KG1 (cell line): ENCODE data around the gene EPAS1.

Source experiments
- DNase-seq: peaks from one replicate; lab custom pipeline; 2025; lab: John Stamatoyannopoulos, UW

EPAS1 gene

DNA sequence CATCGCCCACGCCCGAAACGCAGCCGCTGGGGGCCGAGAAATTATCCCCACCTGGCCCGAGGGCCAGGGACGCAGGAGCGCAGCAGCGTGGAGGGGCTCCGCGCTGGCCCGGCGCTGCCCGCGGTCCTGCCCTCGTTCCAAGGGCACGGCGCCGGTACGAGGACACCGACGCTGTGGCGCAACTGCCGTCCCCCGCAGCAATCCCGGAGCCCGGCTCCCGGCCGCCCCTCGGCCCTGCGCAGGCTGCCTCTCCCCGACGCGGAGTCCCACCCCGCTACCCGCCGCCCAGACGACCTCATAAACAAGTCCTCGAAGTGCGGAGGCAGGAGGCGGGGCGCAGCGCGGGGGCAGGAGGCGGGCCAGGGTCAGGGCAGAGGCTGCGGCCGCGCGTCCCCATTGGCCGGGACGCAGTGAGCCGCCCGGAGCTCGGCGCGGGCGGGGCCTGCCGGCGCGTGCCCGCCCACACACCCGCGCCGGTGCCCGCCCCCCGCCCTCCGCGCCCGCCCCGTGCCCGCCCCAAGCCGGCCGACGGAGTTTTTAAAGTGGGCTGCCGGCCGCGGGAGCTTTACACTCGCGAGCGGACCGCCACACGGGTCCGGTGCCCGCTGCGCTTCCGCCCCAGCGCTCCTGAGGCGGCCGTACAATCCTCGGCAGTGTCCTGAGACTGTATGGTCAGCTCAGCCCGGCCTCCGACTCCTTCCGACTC lies at the start of gene EPAS1:
TSS of gene EPAS1 (plus strand) at position 568 of the 706 bp plus-strand sequence. CDS start 505 bp downstream, outside the sequence.
- no peak for DNase-seq

DNA sequence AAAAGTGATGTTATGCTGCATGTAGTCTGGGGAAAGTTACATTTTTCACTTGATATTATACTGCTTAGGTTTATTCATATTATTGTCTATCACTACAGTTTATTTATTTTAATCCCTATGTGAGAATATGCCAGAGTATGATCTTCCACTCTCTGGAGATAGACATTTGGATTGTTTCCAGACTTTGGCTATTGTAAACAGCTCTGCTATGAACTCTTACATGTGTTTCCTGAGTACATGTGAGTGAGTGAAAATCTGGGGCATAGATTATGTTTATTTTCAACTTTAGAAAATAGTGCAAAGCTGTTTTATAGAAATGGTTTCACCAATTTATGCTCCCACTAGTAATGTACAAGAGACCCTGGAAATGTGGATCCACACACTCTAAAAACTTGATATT lies 49.0 kb upstream of the EPAS1 start:
- DNase-seq, result no peak

DNA sequence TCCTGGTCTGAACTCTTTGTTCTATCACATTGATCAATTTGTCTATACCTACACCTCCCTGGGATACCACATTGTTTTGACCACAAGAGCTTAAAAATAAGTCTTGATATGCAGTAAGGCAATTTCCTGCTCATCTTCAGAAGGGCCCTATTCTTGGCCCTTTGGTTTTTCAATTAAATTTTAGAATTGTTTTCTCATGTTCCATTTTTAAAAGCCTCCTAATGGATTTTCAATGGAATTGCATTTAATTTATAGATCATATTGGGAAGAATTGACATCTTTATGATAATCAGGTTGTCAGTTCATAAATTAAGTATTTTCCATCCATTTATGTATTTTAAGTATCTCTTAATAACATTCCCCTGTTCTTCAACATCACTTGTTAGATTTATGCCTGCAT lies 47.6 kb upstream of the EPAS1 start:
- no peak for DNase-seq

DNA sequence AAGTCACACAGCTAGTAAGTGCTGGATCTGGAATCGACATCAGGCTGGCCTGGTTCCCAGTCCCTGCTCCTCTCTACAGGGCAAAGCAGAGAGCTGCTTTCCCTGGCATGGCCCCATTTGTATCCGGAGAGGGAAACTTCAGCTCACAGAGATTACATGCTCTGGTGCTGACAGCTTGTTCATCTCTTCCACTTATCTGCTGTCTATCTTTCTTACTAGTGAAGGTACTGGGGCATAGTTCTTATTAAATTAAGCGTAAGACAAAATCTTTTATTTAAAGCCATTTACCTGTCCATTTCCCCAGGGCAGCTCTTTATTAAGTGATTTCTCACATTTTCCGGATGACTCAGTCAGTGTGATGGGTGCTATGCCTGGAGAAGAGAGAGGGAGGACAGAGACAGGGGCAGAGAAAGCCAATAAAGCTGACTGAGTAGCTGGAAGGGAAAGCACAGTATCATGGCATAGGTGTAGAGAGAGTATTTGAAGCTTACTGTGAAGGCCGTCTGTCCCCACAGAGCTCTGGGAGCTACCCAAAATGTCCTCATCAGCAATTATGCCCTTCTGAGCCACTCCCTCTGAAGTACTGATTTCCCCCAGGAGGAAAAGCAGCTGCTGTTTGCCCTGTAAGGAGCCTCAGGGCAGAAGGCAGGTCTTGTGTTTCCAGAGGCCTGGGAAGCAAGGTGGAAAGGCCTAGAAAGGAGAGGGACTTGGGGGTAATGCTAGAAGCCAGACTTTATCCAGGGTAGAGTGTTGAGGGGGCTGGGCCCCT lies 44.1 kb upstream of the EPAS1 start:
- no peak for DNase-seq

DNA sequence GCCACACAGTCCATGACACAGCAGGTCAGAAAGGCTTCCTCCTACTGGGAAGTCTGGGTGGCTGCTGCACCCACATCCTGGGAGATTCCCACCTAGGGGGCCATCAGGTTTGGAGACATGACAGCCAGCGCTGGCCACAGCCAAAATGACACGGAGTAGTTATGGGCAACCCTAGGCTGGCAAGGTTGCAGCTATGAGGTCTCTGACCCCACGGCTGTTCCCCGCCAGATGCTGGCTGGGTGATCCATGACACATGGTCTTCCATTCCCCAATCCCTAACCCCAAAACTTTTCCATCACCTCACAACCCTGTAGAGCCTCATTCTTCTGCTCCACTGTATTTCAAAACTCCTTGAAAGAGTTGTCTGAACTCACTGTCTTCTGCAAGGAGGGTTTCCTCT lies 42.7 kb upstream of the EPAS1 start:
- DNase-seq, result no peak

DNA sequence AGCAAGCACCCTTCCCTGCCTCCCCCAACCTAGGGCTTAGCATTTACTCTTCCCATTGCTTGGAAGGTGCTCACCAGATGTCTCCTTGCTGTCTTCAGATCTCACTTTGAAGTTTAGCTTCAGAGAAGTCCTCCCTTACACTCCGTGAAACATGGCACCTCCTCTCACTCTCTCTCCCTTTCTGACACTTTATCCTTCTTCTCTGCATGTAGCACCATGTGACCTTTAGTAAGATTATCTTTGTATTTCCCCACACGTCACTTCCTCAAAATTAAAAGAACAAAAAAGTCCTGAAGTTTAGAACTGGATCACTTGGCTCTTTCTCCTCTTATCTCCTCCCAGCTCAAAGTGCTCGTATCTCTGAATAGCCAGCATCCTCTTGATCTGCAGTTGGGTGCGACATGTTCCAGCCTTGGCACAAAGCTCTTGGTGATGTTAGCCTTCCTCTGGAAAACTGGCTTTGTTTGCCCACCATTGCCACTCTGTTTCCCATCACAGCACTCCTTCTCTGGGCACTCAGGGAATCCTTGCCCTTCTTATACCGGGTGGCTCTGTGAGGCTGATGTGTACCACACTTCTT lies 40.6 kb upstream of the EPAS1 start:
- no peak for DNase-seq

DNA sequence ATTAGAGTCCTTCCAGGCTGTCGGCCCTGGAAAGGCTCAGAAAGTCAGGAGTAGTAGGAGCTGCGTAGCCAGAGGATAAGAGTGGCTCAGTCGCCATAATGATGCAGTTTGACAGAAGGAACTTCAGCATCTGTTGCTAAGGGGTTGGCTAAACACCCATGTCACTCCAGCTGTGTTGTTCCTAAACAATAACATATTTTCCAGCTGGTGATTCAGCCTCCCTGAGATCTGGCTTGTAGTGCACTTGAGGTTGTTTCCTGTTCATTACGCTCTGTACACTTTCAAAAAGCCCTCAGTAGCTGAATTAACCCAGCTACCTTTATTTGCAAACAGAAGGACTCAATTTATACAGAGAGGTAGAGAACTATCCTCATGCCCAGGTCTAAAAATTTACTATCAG lies 39.7 kb upstream of the EPAS1 start:
- DNase-seq, result no peak

DNA sequence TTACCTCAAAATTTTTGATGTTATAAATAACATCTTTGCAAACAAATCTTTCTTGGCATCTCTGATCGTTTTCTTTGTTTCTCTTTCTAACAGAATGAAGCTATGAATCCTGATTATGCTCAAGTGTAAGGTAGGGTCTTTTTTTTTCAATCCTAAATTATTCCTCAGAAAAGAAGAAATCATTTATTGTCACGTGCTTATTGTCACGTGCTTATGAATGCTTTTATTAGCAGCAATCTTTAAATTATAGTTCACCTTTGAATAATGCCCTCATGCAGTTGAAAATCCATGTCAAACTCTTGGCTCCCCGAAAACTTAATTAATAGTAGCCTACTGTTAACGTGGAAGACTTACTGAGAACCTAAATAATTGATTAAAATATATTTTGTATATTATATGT lies 39.2 kb upstream of the EPAS1 start:
- DNase-seq, result no peak

DNA sequence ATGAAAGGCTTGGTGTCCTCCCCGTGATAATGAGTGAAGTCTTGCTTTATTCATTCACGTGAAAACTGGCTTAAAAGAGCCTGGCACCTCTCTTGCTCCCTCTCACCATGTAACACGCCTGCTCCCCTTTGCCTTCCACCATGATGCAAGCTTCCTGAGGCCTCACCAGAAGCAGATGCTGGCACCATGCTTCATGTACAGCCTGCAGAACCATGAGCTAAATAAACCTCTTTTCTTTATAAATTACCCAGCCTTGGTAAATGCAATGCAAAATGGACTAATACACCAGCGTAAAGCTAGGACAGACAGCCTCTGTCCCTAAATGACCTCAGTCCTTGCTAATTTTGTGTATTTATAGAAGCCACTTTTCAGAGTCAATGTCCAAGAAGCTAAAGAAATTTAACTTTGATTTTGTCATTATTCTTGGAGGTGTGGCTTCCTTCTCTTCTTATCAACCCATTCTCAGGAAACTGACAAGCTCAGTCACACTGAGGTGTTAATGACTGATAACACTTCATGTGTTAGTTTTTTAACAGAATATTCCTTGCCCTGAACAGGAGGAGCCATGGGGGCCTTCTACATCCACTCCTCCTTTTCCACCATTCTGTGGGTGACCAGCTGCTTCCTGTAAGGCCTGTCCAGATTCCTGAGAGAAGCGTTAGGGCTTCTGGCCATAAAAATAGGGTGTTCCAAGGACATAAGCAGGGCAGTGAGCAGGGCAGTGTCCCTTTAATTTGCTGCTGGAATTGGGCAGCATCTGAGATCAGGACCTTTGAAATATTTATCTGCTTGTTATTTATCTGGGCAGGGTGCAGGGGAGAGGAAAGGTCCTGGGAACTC lies 38.0 kb upstream of the EPAS1 start:
- no peak for DNase-seq

DNA sequence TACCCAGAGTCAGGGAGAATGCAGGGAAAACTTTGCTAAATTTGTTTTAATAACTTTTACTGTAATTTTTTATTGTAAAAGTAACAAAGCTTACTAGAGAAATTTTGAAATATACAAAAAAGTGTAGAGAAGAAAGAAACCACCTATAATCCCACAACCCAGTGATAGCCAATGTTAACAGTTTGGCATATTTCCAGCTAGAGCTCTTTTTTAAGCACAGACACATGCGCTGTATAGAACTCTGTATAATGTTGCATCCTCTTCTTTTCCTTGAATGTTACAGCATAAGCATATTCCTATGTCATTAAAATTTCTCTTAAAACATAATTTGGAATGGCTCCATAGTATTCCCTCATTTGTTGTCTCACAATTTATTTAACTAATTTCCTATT lies 37.4 kb upstream of the EPAS1 start:
- DNase-seq, result no peak

DNA sequence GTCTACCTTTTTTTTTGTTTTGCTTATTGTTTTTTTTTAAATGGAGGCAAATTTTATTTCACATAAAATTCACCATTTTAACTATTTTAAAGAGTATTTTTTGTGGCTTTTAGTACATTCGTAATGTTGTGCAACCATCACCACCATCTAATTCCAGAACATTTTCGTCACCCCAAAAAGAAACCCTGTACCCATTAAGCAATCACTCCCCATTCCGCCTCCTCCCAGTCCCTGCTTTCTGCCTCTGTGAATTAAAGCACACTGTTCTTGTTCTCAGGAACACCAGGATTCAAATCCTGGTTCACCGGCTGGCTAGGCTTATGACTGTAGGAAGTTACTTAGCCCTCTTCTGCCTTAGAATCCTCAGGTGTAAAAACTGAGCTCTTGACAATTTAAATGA lies 36.9 kb upstream of the EPAS1 start:
- no peak for DNase-seq

DNA sequence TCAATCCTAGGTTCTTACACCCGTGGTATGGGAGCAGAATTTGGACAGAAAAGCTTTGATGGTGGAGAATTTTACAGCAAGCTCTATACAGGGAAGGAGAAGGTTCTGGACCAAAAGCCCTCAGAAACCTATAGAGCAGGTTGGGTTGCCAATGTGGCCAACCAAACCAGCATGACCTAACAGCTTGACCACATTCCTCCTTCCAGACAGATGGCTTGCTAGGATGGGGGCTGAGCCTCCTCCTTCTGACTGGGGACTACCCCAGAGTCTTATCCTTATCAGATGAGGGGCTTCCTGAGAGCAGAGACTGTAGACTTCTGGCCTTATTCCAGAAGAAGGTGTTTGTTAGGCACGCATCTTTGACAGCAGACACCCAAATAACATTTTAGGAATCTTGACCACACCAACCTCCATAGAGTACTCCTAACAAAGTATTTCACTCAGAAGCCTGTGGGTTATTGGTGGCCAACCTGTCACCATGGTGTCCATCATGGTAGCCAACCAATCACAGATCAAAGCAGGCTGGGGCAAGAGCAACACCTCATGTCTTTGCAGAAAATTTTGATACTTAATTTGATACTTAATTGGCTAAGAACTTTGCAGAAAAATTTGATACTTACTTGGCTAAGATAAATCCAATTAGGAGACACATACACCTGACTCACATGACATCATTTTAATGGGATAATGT lies 34.8 kb upstream of the EPAS1 start:
- no peak for DNase-seq

DNA sequence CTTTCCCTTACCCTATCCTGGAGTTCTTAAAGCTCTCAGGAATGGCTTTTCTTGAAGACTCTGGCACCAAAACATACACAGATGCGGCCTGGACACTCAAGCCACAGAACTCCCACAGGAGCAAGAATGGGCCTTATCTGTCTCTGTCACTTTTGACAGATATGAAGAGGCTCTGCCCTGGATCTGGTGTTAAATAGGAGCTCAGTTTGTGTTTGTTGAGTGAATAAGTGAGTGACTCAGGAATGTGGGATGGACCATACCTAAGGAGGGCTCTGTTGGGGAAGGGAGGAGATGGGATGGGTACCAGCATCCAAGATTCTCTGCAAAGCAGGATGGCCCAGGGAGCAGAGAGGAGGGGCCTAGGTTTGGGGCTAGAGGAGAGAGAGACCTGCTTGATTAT lies 33.9 kb upstream of the EPAS1 start:
- DNase-seq, result no peak

DNA sequence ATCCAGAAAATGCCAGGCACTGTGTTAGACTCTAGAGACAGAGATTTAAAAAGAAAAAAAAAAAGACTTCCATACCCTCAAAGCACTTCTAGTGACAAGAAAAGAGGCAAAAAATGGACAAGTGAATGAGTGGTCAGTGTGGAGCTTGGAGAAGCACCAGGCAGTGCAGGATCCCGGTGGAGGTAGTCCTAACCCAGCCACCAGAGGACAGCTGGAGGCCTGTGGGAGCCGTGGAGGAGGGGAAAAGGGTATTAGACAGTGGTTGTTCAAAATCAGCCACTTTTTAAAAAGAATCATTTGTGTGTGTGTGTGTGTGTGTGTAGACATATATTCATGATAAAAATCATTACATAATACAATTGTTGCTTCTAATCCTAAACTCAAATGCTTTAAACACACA lies 32.8 kb upstream of the EPAS1 start:
- no peak for DNase-seq

DNA sequence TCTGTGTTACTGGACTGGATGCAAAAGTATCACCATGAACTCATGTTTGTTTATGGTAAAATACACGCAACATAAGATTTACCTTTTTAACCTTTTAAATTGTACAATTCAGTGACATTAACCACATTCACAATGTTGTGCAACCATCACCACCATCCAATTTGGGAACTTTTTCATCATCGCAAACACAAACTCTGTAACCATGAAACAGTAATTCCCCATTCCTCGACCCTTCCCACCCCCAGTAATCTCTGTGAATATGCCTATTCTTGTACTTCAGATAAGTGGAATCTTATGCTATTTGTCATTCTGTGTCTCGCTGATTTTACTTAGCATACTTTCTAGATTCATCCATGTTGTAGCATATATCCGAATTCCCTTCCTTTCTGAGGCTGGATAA lies 31.1 kb upstream of the EPAS1 start:
- DNase-seq, result no peak

DNA sequence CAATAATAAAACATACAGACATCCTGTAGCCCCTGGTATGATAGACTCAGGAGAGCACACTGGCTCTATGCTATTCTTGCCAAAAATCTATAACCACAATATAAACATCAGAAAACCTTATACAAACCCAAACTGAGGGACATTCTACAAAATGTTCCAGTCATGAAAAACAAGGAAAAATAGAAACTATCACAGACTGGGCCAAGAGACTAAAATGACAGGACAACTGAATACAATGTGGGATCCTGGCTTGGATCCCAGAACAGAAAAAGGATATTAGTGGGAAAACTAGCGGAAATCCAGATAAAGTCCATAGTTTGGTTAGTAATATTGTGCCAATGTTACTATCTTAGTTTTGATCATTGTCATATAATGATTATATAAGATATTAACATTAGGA lies 29.6 kb upstream of the EPAS1 start:
- no peak for DNase-seq

DNA sequence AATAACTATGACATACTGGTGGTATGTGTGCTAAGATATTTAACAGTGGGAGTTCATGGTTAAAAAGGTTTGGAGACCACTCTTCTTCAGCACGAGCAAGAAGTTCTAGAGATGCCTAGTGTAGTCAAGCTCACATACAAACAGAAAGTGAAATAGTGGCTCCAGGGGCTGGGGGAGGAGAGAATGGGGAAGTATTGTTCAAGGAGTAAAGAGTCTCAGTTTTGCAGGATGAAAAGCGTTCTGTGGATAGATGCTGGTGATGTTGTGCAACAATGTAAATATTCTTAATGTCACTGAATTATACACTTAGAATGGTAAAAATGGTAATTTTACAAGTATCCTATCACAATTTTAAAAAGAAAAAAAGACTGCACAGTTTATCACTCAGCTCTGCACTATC lies 29.0 kb upstream of the EPAS1 start:
- peak; percentile 33 for DNase-seq

DNA sequence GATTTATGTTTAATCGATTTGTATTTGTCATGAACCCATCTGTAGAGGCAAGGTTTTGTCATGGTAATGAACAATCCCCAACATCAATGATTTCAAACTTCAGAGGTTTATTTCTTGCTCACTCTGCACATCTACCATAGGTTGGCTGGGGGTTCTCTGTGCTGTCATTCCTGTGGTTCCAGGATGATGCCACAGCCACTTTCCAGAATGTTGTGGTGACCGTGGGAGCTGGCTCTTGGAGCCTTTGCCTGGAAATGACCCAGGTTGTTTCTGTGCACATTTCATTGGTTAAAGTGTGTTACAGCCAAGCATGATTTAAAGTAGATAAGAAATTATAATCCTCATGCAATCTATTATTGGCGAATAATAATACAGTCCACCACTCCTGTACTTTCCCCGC lies 28.2 kb upstream of the EPAS1 start:
- no peak for DNase-seq

DNA sequence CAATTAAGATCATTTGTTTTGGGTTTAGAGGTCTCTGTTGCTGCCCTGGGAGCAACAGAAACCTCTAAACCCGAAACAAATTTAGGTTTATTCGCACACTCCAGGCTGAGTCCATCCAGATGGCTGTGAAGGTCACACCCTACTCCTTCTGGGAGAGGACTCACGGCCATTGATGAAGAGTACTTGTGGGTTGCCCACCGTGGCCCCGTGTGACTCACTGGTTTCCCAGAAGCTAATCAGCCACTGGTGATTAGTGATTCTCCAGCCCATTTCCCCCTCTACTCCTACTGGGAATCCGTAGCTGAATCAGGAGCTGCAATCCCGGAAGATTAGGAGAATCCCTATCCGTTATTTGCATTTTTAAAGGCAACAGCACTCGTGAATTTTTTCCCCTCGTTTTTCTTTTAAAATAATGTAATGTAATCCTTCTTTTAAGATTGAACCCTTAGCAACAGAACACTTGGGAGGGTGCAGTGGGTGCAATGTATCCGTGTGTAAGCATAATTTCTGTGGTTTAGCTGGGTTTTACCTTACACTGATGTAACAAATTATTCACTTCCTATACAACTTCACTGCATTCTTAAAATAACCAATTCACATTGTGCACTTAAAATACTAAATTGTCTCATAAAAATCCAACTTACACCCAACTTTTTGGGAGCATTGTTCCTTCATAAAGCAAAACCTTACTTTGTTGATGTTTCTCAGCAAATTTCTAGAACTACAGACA lies 27.5 kb upstream of the EPAS1 start:
- no peak for DNase-seq

DNA sequence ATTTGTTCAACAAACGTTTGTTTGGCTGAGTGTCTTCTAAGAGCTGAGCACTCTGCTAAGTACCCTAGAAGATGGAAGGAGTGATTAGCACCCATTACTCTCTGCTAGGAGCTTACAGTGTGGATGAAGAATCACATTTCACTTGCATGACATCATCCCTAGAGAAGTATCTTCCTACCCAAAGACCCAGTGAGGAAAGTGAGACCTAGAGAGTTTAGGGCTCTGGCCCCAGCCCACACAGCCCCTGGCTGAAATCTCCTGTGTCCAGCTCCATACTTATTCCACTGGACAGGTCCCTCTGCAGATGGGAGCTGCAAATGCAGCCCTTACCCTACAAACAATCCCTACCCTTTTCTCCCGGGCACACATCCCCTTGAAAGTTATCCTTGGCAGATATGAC lies 26.8 kb upstream of the EPAS1 start:
- no peak for DNase-seq

DNA sequence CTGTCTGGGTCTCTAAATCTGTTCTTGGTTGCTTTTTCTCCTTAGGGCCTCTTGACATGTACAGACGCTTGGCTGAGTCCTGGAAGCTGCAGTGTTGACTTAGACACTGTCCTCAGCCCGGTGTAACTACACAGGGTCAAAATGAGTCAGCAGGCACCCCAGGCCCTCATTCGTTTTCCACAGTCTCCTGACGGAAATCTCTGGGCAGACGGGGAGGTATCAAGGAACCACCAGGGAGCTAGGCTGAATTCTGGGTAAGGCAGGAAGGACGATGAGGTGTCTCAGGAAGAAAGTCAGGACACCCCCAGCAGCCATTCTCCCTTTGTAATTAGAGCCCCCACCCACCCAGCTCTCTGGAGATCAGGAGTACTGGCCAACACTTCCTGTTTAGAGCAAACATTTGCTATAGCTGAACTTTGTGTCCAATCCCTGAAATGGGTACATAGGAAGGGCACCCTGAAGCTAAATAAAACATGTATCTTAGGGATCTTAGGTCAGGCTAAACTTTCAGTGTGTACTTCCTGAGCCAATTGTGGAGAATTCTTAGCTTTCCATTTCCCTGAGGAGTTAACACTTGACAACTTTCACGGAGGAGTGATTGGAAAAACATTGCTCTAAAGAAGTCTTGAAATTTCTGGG lies 23.9 kb upstream of the EPAS1 start:
- DNase-seq, result no peak
